Measurements from ENCODE around the gene TNFRSF6B.
"Not testable (repeated sequence)": the region's sequence is repeated elsewhere in the genome, so short reads cannot be mapped to it uniquely, and the experiment has no call there.

TNFRSF6B gene

GRCh38 chr20:63663332-63664066 lies 33.0 kb upstream of the TNFRSF6B start:
- no peak for DNase-seq

- no peak for DNase-seq
These were observed 32.2 kb upstream of the TNFRSF6B start for GRCh38 chr20:63664143-63664851.

- DNase-seq: no peak
These were observed 31.4 kb upstream of the TNFRSF6B start for GRCh38 chr20:63664861-63665594.

GRCh38 chr20:63665708-63666107 lies 30.7 kb upstream of the TNFRSF6B start:
- no peak for DNase-seq

- no peak for DNase-seq
These were observed 28.6 kb upstream of the TNFRSF6B start for GRCh38 chr20:63667858-63668257.

- no peak for DNase-seq
These were observed 28.1 kb upstream of the TNFRSF6B start for GRCh38 chr20:63668351-63668750.

GRCh38 chr20:63671695-63672094 lies 24.8 kb upstream of the TNFRSF6B start:
- DNase-seq: not testable (repeated sequence)

- DNase-seq: no peak
These were observed 23.8 kb upstream of the TNFRSF6B start for GRCh38 chr20:63672666-63673065.

- no peak for DNase-seq
These were observed 22.5 kb upstream of the TNFRSF6B start for GRCh38 chr20:63673951-63674350.

- no peak for DNase-seq
These were observed 20.6 kb upstream of the TNFRSF6B start for GRCh38 chr20:63675681-63676368.

GRCh38 chr20:63678071-63678470 lies 18.4 kb upstream of the TNFRSF6B start:
- DNase-seq: no peak

- DNase-seq: no peak
These were observed 17.6 kb upstream of the TNFRSF6B start for GRCh38 chr20:63678667-63679465.

- DNase-seq: no peak
These were observed 16.6 kb upstream of the TNFRSF6B start for GRCh38 chr20:63679799-63680305.

GRCh38 chr20:63680427-63680826 lies 16.0 kb upstream of the TNFRSF6B start:
- DNase-seq: no peak

- DNase-seq: no peak
These were observed 15.4 kb upstream of the TNFRSF6B start for GRCh38 chr20:63680857-63681608.

GRCh38 chr20:63681609-63682142 lies 14.8 kb upstream of the TNFRSF6B start:
- no peak for DNase-seq

GRCh38 chr20:63682384-63683139 lies 13.9 kb upstream of the TNFRSF6B start:
- DNase-seq: no peak

- no peak for DNase-seq
These were observed 11.0 kb upstream of the TNFRSF6B start for GRCh38 chr20:63685269-63686026.

- no peak for DNase-seq
These were observed 10.4 kb upstream of the TNFRSF6B start for GRCh38 chr20:63686094-63686491.

Measured in stimulated activated CD4-positive, alpha-beta T cell treated with anti-CD3 and anti-CD28 coated beads, Interleukin-15, amount 100 ng/mL, for 24 hours (primary cell).